LoVo (cell line): Measurements from ENCODE around the gene ANKMY2.
"Not testable (repeated sequence)": the region's sequence is repeated elsewhere in the genome, so short reads cannot be mapped to it uniquely, and the experiment has no call there.

Source experiments
- DNase-seq: peaks from one replicate; pipeline ENCODE4 v3.0.0-alpha.2; 2016; ENCODE audit warnings: low spot score

The ANKMY2 gene

GRCh38 chr7:16659854-16660497 lies 14.4 kb upstream of the ANKMY2 start:
- not testable (repeated sequence) for DNase-seq

GRCh38 chr7:16657656-16658279 lies 12.2 kb upstream of the ANKMY2 start:
- peak; percentile 26 for DNase-seq

GRCh38 chr7:16656141-16656540 lies 10.6 kb upstream of the ANKMY2 start:
- DNase-seq, result no peak

GRCh38 chr7:16655394-16655793 lies 9.8 kb upstream of the ANKMY2 start:
- DNase-seq, result no peak

GRCh38 chr7:16652888-16653287 lies 7.3 kb upstream of the ANKMY2 start:
- peak; percentile 19 for DNase-seq

GRCh38 chr7:16652240-16652583 lies 6.7 kb upstream of the ANKMY2 start:
- DNase-seq, result no peak

- DNase-seq, result no peak
Measured at GRCh38 chr7:16651396-16652239, 6.1 kb upstream of the ANKMY2 start.

GRCh38 chr7:16650266-16650665 lies 4.7 kb upstream of the ANKMY2 start:
- no peak for DNase-seq

- DNase-seq, result no peak
Measured at GRCh38 chr7:16649196-16649595, 3.6 kb upstream of the ANKMY2 start.

GRCh38 chr7:16648551-16648950 lies 3.0 kb upstream of the ANKMY2 start:
- no peak for DNase-seq

GRCh38 chr7:16647435-16647960 lies 1.9 kb upstream of the ANKMY2 start:
- no peak for DNase-seq

GRCh38 chr7:16646472-16647072 lies 1.0 kb upstream of the ANKMY2 start:
- DNase-seq, result peak; percentile 33

GRCh38 chr7:16644636-16645592 lies 640 bp downstream of the ANKMY2 start:
- DNase-seq, result peak; percentile 87

- DNase-seq, result no peak
Measured at GRCh38 chr7:16644157-16644556, 1.4 kb downstream of the ANKMY2 start.

GRCh38 chr7:16638282-16639280 lies 7.0 kb downstream of the ANKMY2 start:
- DNase-seq, result no peak

GRCh38 chr7:16637379-16637778 lies 8.2 kb downstream of the ANKMY2 start:
- no peak for DNase-seq

- DNase-seq, result no peak
Measured at GRCh38 chr7:16636555-16637101, 8.9 kb downstream of the ANKMY2 start.

GRCh38 chr7:16634271-16634738 lies 11.2 kb downstream of the ANKMY2 start:
- DNase-seq, result no peak

- no peak for DNase-seq
Measured at GRCh38 chr7:16630654-16631053, 14.9 kb downstream of the ANKMY2 start.

GRCh38 chr7:16627236-16627635 lies 18.3 kb downstream of the ANKMY2 start:
- no peak for DNase-seq
